HepG2 (cell line): ENCODE results near the gene OR52H1.

Experiments
- CAMTA2 ChIP-seq: sonication (generic); formaldehyde crosslinking; IDR thresholded peaks from 2 replicates; pipeline ENCODE4 v1.4.0; 2020; ENCODE audit warnings: mild to moderate bottlenecking, missing genetic modification reagents, borderline replicate concordance
- FOXM1 ChIP-seq: sonication (generic); formaldehyde crosslinking; IDR thresholded peaks from 2 replicates; pipeline ENCODE4 v1.5.0; 2020; ENCODE audit warnings: missing genetic modification reagents
- MEIS2 ChIP-seq: sonication (generic); formaldehyde crosslinking; IDR thresholded peaks from 2 replicates; pipeline ENCODE4 v1.9.0; 2021; ENCODE audit warnings: mild to moderate bottlenecking, missing genetic modification reagents
- ZNF274 ChIP-seq: sonication (generic); formaldehyde crosslinking; IDR thresholded peaks from 2 replicates; pipeline ENCODE4 v1.5.1; 2020; ENCODE audit warnings: mild to moderate bottlenecking, missing genetic modification reagents
- TF ChIP-seq, protein P1 (sequence below): sonication (generic); formaldehyde crosslinking; IDR thresholded peaks from 2 replicates; pipeline ENCODE4 v1.5.1; 2020; ENCODE audit warnings: missing genetic modification reagents, mild to moderate bottlenecking, borderline replicate concordance
- TF ChIP-seq, protein P2 (sequence below): sonication (generic); formaldehyde crosslinking; IDR thresholded peaks from 2 replicates; pipeline ENCODE4 v1.4.0; 2020; ENCODE audit warnings: missing genetic modification reagents

DNA sequence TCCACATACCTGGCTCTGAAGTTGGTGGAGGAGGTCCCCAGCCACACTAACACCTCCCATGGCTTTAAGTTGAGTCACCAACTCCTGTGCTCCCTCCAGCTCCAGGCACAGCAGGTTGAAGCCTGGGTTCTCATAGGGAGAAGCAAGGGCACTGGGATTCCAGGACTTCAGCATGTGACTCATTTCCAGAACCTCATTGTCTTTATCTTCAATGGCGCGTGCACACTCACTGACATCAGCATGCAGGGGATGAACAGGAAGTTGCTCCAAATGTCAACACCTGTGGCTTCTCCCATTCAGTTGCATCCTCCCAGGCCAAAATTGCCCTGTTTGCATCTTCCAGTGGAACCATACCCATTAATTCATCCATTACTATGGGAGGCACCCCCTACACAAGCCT is 26.0 kb downstream of the OR52H1 start:
- TF ChIP-seq FOXM1 (CRISPR knock-in tag) = no peak
- TF ChIP-seq, protein P1, sequence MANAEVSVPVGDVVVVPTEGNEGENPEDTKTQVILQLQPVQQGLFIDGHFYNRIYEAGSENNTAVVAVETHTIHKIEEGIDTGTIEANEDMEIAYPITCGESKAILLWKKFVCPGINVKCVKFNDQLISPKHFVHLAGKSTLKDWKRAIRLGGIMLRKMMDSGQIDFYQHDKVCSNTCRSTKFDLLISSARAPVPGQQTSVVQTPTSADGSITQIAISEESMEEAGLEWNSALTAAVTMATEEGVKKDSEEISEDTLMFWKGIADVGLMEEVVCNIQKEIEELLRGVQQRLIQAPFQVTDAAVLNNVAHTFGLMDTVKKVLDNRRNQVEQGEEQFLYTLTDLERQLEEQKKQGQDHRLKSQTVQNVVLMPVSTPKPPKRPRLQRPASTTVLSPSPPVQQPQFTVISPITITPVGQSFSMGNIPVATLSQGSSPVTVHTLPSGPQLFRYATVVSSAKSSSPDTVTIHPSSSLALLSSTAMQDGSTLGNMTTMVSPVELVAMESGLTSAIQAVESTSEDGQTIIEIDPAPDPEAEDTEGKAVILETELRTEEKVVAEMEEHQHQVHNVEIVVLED = no peak
- TF ChIP-seq, protein P2, sequence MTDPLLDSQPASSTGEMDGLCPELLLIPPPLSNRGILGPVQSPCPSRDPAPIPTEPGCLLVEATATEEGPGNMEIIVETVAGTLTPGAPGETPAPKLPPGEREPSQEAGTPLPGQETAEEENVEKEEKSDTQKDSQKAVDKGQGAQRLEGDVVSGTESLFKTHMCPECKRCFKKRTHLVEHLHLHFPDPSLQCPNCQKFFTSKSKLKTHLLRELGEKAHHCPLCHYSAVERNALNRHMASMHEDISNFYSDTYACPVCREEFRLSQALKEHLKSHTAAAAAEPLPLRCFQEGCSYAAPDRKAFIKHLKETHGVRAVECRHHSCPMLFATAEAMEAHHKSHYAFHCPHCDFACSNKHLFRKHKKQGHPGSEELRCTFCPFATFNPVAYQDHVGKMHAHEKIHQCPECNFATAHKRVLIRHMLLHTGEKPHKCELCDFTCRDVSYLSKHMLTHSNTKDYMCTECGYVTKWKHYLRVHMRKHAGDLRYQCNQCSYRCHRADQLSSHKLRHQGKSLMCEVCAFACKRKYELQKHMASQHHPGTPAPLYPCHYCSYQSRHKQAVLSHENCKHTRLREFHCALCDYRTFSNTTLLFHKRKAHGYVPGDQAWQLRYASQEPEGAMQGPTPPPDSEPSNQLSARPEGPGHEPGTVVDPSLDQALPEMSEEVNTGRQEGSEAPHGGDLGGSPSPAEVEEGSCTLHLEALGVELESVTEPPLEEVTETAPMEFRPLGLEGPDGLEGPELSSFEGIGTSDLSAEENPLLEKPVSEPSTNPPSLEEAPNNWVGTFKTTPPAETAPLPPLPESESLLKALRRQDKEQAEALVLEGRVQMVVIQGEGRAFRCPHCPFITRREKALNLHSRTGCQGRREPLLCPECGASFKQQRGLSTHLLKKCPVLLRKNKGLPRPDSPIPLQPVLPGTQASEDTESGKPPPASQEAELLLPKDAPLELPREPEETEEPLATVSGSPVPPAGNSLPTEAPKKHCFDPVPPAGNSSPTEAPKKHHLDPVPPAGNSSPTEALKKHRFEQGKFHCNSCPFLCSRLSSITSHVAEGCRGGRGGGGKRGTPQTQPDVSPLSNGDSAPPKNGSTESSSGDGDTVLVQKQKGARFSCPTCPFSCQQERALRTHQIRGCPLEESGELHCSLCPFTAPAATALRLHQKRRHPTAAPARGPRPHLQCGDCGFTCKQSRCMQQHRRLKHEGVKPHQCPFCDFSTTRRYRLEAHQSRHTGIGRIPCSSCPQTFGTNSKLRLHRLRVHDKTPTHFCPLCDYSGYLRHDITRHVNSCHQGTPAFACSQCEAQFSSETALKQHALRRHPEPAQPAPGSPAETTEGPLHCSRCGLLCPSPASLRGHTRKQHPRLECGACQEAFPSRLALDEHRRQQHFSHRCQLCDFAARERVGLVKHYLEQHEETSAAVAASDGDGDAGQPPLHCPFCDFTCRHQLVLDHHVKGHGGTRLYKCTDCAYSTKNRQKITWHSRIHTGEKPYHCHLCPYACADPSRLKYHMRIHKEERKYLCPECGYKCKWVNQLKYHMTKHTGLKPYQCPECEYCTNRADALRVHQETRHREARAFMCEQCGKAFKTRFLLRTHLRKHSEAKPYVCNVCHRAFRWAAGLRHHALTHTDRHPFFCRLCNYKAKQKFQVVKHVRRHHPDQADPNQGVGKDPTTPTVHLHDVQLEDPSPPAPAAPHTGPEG (CRISPR knock-in tag) = no peak
- no peak for TF ChIP-seq CAMTA2 (CRISPR knock-in tag)
- no peak for TF ChIP-seq ZNF274 (CRISPR knock-in tag)
- TF ChIP-seq MEIS2 = no peak
